Measurements from ENCODE around the gene BRICD5. TPM values are rescaled to one million over a fixed set of nuclear protein-coding genes. Genes with fewer than 3 reads are reported as not detected.

BRICD5 gene
- total RNA-seq, 4 donors from 2014 or later = 3.8 to 44.6 (median 12.0) TPM

DNA sequence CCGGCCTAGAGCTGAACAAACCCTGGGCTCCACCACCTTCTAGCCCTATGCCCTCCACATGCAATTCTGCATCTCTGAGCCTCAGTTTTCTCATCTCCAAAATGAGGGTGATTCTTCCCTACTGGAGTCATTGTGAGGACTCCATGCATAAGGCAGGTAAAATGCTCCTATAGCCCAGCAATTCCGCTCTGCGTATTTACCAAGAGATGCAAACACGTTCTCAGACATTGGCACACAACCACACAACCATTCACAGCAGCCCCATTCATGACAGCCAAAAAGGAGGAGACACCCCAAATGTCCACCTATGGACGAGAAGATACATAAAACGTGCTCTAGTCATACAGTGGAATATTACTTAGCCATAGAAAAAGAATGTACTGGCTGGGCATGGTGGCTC is 10.3 kb downstream of the BRICD5 start:
- H3K36me3 ChIP-seq = no peaks in the 10 kb centered on the region
- no peaks in the 10 kb centered on the region for H3K9me3 ChIP-seq
- intact Hi-C loops (cut with DNase I) = no loop called here
- H3K4me3 ChIP-seq (replicated peaks in 1 of 3) = no peak overlapping the region
- TF ChIP-seq, protein P1, sequence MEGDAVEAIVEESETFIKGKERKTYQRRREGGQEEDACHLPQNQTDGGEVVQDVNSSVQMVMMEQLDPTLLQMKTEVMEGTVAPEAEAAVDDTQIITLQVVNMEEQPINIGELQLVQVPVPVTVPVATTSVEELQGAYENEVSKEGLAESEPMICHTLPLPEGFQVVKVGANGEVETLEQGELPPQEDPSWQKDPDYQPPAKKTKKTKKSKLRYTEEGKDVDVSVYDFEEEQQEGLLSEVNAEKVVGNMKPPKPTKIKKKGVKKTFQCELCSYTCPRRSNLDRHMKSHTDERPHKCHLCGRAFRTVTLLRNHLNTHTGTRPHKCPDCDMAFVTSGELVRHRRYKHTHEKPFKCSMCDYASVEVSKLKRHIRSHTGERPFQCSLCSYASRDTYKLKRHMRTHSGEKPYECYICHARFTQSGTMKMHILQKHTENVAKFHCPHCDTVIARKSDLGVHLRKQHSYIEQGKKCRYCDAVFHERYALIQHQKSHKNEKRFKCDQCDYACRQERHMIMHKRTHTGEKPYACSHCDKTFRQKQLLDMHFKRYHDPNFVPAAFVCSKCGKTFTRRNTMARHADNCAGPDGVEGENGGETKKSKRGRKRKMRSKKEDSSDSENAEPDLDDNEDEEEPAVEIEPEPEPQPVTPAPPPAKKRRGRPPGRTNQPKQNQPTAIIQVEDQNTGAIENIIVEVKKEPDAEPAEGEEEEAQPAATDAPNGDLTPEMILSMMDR (IDR thresholded peaks at IDR 0.05) = no peak
- TF ChIP-seq POLR2A (IDR thresholded peaks at IDR 0.05) = no peak
- H3K27ac ChIP-seq = no peak overlapping the region
- H3K4me1 ChIP-seq = peaks cover 12 to 13% of the 10 kb centered on the region in 2 donors
- DNase-seq = no peak
- WGBS, 2 donors = 86 to 94% methylated on average over 6 of the region's 6 CpGs
- H3K27me3 ChIP-seq = no peaks in the 10 kb centered on the region

- Histone ChIP-seq H3K36me3 (no peaks in the 10 kb centered on the region), H3K27ac (no peak overlapping the region), H3K9me3 (no peaks in the 10 kb centered on the region), H3K27me3 (no peaks in the 10 kb centered on the region), H3K4me3 (replicated peaks in 1 of 3) (no peak overlapping the region), H3K4me1 (peaks cover 14 to 15% of the 10 kb centered on the region in 2 donors)
- DNase-seq = no peak
- intact Hi-C loops (cut with DNase I) = loop anchor here (5.0 to 10.0 kb wide), 3 partner anchors 63 to 303 kb away; partner anchors contain the start of gene CCNF
- TF ChIP-seq POLR2A (IDR thresholded peaks at IDR 0.05) = no peak
- TF ChIP-seq, protein P1 (IDR thresholded peaks at IDR 0.05) = no peak
- WGBS, 2 donors = 61 to 74% methylated on average over 7 to 13 of the region's 14 CpGs
Observed at GRCh38 chr16:2199621-2200139, 11.0 kb downstream of the BRICD5 start.

- intact Hi-C loops (cut with DNase I) = loop anchor here (5.0 to 10.0 kb wide), 3 partner anchors 63 to 303 kb away; partner anchors contain the start of gene CCNF
- Histone ChIP-seq H3K9me3 (no peaks in the 10 kb centered on the region), H3K27me3 (no peaks in the 10 kb centered on the region), H3K27ac (no peak overlapping the region), H3K4me3 (replicated peaks in 1 of 3) (no peak overlapping the region), H3K36me3 (no peaks in the 10 kb centered on the region), H3K4me1 (peaks cover 10 to 13% of the 10 kb centered on the region in 2 donors)
- DNase-seq = no peak
- 45 to 83% methylated on average over 2 to 4 of the region's 5 CpGs for WGBS, 2 donors
- no peak for TF ChIP-seq POLR2A (IDR thresholded peaks at IDR 0.05)
- TF ChIP-seq, protein P1 (IDR thresholded peaks at IDR 0.05) = no peak
Observed at GRCh38 chr16:2199095-2199494, 11.6 kb downstream of the BRICD5 start.

DNA sequence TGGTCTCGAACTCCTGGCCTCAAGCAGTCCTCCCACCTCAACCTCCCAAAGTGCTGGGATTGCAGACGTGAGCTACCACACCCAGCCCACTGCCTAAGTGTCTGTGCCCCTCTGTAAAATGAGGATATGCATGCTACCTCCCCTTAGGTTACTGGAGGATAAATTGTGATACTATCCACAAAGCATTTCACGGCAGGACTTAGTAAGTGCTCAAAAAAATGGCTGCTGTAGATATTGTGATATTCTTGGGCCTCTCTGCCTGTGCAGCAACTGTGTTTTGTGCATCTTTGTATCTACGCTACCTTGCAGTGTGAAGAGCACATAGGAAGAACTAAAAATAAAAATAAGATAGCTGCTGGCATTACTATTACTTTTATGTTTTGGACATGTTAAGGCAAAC is 12.4 kb downstream of the BRICD5 start:
- H3K4me1 ChIP-seq = peaks cover 10 to 13% of the 10 kb centered on the region in 2 donors
- WGBS, 2 donors = 69 to 78% methylated on average over 4 of the region's 4 CpGs
- intact Hi-C loops (cut with DNase I) = loop anchor here (5.0 to 10.0 kb wide), 3 partner anchors 64 to 304 kb away; partner anchors contain the start of gene CCNF
- H3K9me3 ChIP-seq = no peaks in the 10 kb centered on the region
- H3K4me3 ChIP-seq (replicated peaks in 1 of 3) = no peak overlapping the region
- TF ChIP-seq, protein P1 (IDR thresholded peaks at IDR 0.05) = no peak
- no peak for TF ChIP-seq POLR2A (IDR thresholded peaks at IDR 0.05)
- H3K36me3 ChIP-seq = no peaks in the 10 kb centered on the region
- no peaks in the 10 kb centered on the region for H3K27me3 ChIP-seq
- DNase-seq = no peak
- no peak overlapping the region for H3K27ac ChIP-seq

- no peaks in the 10 kb centered on the region for H3K27me3 ChIP-seq
- 74 to 79% methylated on average over 5 to 6 of the region's 6 CpGs for WGBS, 2 donors
Observed at GRCh38 chr16:2197765-2198164, 12.9 kb downstream of the BRICD5 start.

More at GRCh38 chr16:2197765-2198164, 12.9 kb downstream of the BRICD5 start:
- peaks cover 10 to 13% of the 10 kb centered on the region in 2 donors for H3K4me1 ChIP-seq
- TF ChIP-seq POLR2A (IDR thresholded peaks at IDR 0.05) = no peak
- TF ChIP-seq, protein P1 (IDR thresholded peaks at IDR 0.05) = no peak
- DNase-seq = no peak
- intact Hi-C loops (cut with DNase I) = loop anchor here (5.0 to 10.0 kb wide), 3 partner anchors 65 to 305 kb away; partner anchors contain the start of gene CCNF
- H3K9me3 ChIP-seq = no peaks in the 10 kb centered on the region
- H3K27ac ChIP-seq = no peak overlapping the region
- H3K36me3 ChIP-seq = no peaks in the 10 kb centered on the region
- no peak overlapping the region for H3K4me3 ChIP-seq (replicated peaks in 1 of 3)

All from thyroid gland (tissue), 4 donors.